Measurements from ENCODE around the gene ANKS1A.
"Not testable (repeated sequence)": the region's sequence is repeated elsewhere in the genome, so short reads cannot be mapped to it uniquely, and the experiment has no call there.

ANKS1A gene

GRCh38 chr6:34884073-34884472 is 5.0 kb upstream of the ANKS1A start:
- not testable (repeated sequence) for DNase-seq (ENCODE audit: low spot score)

GRCh38 chr6:34884996-34885395 is 4.1 kb upstream of the ANKS1A start:
- no peak for DNase-seq (ENCODE audit: low spot score)

- DNase-seq (ENCODE audit: low spot score), result not testable (repeated sequence)
Measured at GRCh38 chr6:34885837-34886236, 3.2 kb upstream of the ANKS1A start.

DNA sequence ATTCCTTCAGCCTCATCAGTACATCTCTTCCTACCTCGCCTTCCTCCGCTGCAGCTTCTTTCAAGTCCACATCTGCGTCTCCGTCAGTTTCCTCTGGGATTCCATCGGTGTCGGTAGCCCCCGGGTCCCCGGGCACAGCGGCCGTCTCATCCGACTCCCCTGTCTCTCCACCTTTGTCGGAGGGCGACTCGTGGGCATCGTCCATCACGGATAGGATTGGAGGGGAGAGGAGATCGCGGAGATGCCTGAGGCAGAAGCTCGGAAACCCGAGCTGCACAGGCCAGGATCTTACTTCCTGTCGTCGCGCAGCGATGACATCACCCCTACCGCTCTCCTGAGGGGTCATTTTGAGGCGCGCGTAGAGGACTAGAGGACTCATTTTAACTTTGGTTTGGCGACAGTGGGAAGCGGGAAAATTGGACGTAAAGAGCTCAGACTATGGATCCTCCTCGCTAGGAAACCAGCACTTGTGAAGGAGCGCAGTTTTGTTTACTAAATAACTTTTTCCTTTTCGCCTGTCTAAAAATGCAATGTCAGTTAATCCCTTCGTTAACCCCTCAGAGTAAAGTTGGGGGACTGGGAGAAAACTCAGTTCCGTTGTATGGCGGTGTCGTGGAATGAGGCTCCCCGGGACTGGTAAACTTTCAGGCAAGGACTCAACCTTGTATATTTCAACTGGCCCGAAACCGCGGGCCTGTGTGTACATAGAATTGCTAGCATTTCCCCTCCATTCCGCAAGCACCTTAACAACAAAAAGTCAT is 1.1 kb upstream of the ANKS1A start, which contains the start of gene TAF11:
TSS of gene TAF11 (minus strand) at position 290 of the 761 bp plus-strand sequence. CDS start at position 205, 85 bp downstream.
- DNase-seq (ENCODE audit: low spot score), result peak; percentile 87

DNA sequence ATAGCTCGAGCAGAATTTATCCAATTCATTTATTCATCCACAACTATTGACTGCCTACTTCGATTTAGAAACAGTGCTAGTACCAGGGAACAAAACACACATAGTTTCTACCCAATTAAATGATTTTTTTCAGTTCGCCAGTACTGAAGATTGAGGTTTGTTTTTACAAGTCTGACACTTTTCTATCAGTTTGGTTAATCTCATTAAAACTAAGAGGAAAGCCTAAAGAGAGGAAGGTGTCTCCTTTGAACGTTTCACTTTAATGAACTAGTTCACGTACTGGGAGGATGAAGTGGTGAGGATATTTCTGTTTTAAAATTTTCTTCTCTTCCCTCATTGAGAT is 570 bp upstream of the ANKS1A start:
- no peak for DNase-seq (ENCODE audit: low spot score)

- DNase-seq (ENCODE audit: low spot score), result no peak
Measured at GRCh38 chr6:34890533-34890925, 1.5 kb downstream of the ANKS1A start.

DNA sequence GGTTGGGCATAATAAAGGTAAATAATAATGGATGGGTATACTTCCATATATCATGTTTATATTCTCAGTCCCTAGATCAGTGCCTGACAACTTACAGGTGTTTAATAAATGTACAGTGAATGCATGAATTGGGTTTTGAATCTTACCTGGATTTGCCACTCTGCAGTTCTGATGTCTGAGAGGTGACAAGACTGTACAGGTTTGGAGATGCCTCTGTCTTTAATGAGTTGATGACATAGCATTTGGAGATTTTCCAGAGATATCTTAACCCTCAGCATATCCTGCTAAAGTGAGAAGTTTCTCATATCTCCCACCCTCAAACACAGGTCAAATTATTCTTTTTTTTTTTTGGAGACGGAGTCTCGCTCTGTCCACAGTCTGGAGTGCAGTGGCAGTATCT is 2.2 kb downstream of the ANKS1A start:
- no peak for DNase-seq (ENCODE audit: low spot score)

DNA sequence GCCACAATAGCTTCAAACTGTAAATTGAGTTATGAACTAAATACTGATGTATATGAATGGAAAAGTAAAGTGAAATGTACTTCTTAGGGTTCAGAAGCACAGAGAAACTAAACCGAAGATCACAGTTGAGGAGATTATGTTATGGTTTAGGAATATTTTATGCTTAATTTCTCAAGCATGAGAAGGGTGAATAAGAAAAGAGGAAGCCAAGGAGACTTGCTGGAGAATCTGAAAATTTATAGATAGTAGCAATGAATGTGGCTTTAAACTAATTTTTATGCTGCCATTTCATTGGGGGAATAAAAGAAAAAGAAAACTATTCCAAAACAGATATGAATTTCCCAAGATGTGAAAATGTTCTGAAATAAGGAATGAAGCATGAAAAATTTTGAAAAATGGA is 5.6 kb downstream of the ANKS1A start:
- DNase-seq (ENCODE audit: low spot score), result no peak

DNA sequence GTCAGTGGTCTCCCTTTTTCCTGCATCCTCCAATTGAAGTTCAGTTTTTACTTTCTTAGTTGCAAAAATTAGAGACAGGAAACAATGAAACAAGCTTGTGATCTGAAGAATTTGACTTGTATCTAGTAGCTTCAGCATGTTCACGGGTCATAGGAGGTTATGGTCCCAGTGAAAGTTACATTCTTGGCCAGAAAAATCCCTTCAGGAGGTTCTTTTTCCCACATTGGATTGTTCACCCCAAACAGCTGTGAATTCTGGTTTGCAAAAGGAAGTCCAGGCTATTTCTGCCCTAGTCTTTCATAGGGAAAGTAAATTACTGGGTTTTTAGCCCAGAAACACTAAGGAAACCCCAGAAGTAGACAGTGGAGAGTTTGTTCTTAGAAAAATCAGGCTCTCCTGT is 8.1 kb downstream of the ANKS1A start:
- DNase-seq (ENCODE audit: low spot score), result no peak

- DNase-seq (ENCODE audit: low spot score), result no peak
Measured at GRCh38 chr6:34897716-34898115, 8.7 kb downstream of the ANKS1A start.

GRCh38 chr6:34899748-34900147 is 10.7 kb downstream of the ANKS1A start:
- not testable (repeated sequence) for DNase-seq (ENCODE audit: low spot score)

GRCh38 chr6:34900321-34901031 is 11.4 kb downstream of the ANKS1A start:
- no peak for DNase-seq (ENCODE audit: low spot score)

GRCh38 chr6:34901930-34902329 is 12.9 kb downstream of the ANKS1A start:
- DNase-seq (ENCODE audit: low spot score), result peak; percentile 44

- DNase-seq (ENCODE audit: low spot score), result no peak
Measured at GRCh38 chr6:34904990-34905613, 16.0 kb downstream of the ANKS1A start.

GRCh38 chr6:34906826-34907225 is 17.8 kb downstream of the ANKS1A start:
- DNase-seq (ENCODE audit: low spot score), result no peak

DNA sequence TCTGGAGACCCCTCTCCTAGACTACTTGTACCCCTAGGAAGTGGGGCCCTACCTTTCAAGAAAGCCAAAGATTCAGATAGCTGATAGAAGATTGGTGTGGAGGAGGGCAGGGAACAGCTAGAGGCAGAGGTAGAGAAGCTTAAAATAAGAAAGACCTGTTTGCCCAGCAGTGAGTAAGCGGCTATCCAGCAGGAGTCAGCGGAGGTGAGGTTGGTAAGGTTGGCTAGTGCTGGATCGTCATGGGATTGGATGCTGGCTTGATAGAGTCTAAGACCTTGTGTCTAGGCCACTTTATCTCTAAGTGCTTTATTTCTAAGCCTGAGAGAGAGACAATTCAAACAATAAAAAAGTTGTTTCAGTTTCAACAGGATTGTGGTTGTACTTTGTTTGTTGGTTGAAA is 19.1 kb downstream of the ANKS1A start:
- no peak for DNase-seq (ENCODE audit: low spot score)

DNA sequence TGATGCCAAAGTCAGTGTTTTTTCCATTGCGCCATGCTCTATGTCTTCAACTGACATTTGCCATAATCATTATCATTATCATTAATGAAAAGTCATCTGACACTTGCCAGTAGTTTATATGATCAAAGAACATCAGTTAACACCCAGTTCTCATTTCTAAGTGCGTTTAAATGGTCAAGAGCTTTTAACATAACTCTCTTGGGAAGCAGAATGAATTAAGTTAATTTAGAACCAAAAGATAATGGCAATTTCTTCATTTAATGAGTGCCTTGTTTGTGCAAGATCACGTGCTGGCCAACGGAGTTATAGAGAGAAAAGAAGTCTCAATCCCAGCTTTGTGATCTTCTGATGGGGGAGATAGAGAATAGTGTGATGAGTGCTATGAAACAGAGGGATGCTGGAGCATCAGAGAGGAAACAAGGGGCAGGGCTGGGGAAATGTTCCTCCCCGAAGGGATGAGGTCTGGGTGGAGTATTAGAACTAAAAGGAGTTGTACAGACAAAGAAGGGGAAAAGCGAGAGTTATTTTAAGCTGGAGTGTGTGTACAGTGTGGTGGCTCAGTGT is 20.3 kb downstream of the ANKS1A start:
- no peak for DNase-seq (ENCODE audit: low spot score)

- DNase-seq (ENCODE audit: low spot score), result no peak
Measured at GRCh38 chr6:34911822-34912221, 22.8 kb downstream of the ANKS1A start.

DNA sequence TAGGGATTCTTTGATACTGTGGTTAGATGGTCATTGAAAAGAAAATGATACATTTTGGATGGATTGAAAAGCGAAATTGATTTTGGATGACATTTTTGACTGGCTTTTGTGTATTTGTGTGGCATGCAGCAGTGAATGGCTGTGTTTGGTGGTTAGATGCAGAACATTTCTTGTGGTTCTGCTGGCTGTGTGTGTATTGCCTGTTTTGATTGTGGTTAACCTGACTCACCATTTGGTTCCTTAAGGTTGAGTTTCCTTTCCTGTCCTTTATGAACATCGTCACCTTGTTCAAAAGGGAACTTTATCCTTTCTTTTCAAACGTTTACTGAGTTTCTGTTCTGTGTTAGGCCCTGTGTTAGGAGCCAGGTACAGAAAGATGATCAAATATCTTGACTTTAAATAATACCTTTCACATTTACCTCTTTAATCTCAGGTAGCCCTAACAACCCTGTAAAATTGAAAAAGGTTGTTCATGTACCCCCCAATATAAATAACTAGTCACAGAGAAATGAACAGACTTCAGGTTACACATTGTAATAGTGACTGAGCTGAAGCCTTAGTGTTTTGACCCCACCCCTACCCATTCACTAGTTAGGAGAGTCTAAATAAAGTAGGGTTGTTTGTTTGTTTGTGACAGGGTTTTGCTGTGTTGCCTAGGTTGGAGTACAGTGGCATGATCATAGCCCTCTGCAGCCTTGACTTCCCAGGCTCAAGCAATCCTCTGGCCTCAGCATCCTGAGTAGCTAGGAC is 23.8 kb downstream of the ANKS1A start:
- DNase-seq (ENCODE audit: low spot score), result peak; percentile 60

DNA sequence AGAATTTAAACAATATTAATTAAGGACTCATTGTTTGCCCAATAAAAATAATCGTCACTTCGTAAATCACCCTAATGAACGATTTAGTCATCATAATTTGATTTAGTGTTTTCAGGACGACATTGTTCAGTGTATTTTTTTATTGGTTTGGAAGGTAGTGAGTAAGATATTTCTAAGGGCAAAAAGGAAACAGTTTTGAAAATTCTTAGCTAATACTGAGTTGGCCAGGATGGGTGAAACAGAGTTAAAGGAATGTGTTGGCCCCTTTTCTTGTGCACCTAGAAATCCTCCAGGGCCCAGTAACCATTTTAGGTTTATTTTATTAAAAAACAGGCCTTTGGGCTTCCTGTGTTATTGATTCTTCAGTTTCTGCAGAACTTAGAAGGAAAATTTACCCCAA is 25.3 kb downstream of the ANKS1A start:
- DNase-seq (ENCODE audit: low spot score), result no peak

- no peak for DNase-seq (ENCODE audit: low spot score)
Measured at GRCh38 chr6:34916348-34916967, 27.4 kb downstream of the ANKS1A start.

Data from hepatic stellate cell (primary cell).